ENCODE results near the gene PXT1. TPM values are rescaled to one million over a fixed set of nuclear protein-coding genes. Genes with fewer than 3 reads are reported as not detected.

The PXT1 gene, protein sequence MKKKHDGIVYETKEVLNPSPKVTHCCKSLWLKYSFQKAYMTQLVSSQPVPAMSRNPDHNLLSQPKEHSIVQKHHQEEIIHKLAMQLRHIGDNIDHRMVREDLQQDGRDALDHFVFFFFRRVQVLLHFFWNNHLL
- total RNA-seq: not detected

DNA sequence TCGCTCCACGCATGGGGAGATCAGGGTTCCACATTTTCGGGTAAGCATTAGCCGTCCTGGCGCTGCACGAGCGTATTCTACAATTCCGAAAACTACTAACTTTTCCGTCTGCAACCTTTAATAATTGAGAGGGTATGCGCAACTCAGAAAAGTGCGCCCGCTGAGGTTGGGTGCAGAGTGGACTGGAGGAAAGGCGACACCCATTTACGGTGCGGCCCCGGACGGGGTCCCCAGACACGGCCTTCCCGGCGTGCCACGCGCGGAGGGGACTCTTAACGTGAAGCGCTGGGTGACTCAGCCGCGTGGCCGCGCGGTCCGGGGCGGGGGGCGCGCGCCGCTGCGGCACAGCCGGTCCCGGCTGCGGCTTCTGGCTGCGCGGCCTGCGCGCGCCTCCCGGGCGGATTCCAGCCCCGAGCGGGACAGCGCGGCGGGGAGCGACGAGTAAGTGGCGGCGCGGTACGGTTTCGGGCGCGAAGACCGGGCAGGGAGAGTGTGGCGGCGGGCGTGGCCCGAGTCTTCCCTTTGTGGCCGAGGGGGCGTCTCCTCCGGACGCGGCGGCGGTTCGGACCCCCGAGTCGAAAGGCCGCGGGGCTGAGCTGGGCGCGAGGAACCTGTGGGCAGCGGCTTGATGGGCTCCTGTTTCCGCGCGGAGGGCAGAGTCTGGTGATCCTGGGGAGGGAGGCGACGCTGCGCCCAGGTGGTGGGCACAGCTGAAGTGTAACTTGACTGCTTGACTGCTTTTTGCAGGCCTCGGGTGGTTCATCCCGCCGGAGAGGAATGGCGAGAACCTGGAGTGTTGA is at the start of gene PXT1, which contains the start of gene KCTD20:
PXT1 (minus strand) TSS at position 184 of the 800 bp plus-strand sequence. CDS start 16,772 bp downstream, outside the sequence.
KCTD20 (plus strand) TSS at position 330 of the 800 bp plus-strand sequence. CDS start 27,098 bp downstream, outside the sequence.
- intact Hi-C loops (cut with DNase I): loop anchor here (1.0 to 5.0 kb wide), 4 partner anchors 20 to 237 kb away; partner anchors contain the start of genes ETV7 and SRSF3
- peak within 1 kb of the TSS; percentile 96 to 97 for H3K27ac ChIP-seq
- DNase-seq (ENCODE audit: low spot score in 2 of 2): peak; percentile 67 to 94
- TF ChIP-seq, protein P1, sequence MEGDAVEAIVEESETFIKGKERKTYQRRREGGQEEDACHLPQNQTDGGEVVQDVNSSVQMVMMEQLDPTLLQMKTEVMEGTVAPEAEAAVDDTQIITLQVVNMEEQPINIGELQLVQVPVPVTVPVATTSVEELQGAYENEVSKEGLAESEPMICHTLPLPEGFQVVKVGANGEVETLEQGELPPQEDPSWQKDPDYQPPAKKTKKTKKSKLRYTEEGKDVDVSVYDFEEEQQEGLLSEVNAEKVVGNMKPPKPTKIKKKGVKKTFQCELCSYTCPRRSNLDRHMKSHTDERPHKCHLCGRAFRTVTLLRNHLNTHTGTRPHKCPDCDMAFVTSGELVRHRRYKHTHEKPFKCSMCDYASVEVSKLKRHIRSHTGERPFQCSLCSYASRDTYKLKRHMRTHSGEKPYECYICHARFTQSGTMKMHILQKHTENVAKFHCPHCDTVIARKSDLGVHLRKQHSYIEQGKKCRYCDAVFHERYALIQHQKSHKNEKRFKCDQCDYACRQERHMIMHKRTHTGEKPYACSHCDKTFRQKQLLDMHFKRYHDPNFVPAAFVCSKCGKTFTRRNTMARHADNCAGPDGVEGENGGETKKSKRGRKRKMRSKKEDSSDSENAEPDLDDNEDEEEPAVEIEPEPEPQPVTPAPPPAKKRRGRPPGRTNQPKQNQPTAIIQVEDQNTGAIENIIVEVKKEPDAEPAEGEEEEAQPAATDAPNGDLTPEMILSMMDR (IDR thresholded peaks at IDR 0.05): peak in 1 of 3 experiments; percentile 10
- no peaks in the 10 kb centered on the region for H3K27me3 ChIP-seq
- H3K9me3 ChIP-seq: no peaks in the 10 kb centered on the region
- H3K36me3 ChIP-seq: no peaks in the 10 kb centered on the region
- peaks cover 0 to 25% of the 10 kb centered on the region in 2 donors for H3K4me1 ChIP-seq
- peak within 1 kb of the TSS; percentile 88 to 92 for H3K4me3 ChIP-seq

DNA sequence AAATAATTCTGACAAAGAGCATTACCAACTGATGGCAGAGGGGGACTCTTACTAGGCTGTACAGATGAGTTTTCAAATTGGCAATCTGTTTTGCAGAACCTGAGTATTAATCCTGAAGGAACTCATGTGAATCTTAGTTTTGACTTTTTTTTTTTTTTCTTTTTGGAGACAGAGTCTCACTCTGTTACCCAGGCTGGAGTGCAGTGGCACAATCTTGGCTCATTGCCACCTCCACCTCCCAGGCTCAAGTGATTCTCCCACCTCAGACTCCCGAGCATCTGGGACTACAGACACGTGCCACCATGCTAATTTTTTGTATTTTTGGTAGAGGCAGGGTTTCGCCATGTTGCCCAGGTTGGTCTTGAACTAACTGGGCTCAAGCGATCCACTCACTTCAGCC is 49.4 kb upstream of the PXT1 start:
- Histone ChIP-seq H3K4me1 (peaks cover 0 to 2% of the 10 kb centered on the region in 2 donors), H3K4me3 (no peak overlapping the region), H3K36me3 (peaks cover 29 to 49% of the 10 kb centered on the region in 2 donors), H3K9me3 (no peaks in the 10 kb centered on the region), H3K27me3 (no peaks in the 10 kb centered on the region), H3K27ac (no peak overlapping the region)
- intact Hi-C loops (cut with DNase I): no loop called here
- TF ChIP-seq, protein P1 (IDR thresholded peaks at IDR 0.05): no peak
- DNase-seq (ENCODE audit: low spot score in 2 of 2): no peak

DNA sequence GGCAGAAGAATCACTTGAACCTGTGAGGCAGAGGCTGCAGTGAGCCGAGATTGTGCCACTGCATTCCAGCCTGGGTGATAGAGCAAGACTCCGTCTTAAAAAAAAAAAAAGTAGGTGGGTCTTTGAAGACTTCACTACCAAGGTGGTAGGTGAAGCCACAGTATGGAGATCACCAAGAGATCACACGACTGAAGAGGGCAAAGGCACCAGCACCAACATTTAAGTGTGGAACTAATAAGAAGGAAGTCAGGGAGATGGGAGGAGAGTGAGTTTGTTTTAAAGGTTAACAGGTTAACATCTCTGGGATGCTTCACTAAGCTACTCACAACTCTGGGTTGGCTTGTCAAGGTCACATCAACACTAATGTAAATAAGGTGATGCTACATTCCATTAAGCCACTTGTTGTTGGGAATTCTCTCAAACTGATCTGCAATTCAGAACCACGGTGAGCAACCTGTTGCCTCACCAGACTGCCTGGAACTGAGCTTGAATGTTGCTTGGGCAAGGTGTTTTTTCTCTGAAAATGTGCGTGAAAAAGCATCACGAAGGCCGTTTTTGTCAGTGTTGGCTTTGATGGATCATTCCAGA is 48.8 kb upstream of the PXT1 start:
- no peaks in the 10 kb centered on the region for H3K9me3 ChIP-seq
- intact Hi-C loops (cut with DNase I): no loop called here
- no peak for DNase-seq (ENCODE audit: low spot score in 2 of 2)
- TF ChIP-seq, protein P1 (IDR thresholded peaks at IDR 0.05): no peak
- no peak overlapping the region for H3K27ac ChIP-seq
- peaks cover 30 to 50% of the 10 kb centered on the region in 2 donors for H3K36me3 ChIP-seq
- no peak overlapping the region for H3K4me3 ChIP-seq
- H3K4me1 ChIP-seq: peaks cover 0 to 2% of the 10 kb centered on the region in 2 donors
- no peaks in the 10 kb centered on the region for H3K27me3 ChIP-seq

- intact Hi-C loops (cut with DNase I): no loop called here
- Histone ChIP-seq H3K27ac (peak overlapping the region in 1 of 2 donors; percentile 22), H3K27me3 (no peaks in the 10 kb centered on the region), H3K36me3 (peaks cover 32 to 51% of the 10 kb centered on the region in 2 donors), H3K4me1 (peaks cover 0 to 2% of the 10 kb centered on the region in 2 donors), H3K9me3 (no peaks in the 10 kb centered on the region), H3K4me3 (no peak overlapping the region)
- DNase-seq (ENCODE audit: low spot score in 2 of 2): no peak
- TF ChIP-seq, protein P1 (IDR thresholded peaks at IDR 0.05): no peak
Measured at GRCh38 chr6:36489426-36489825, 46.8 kb upstream of the PXT1 start.

- no peaks in the 10 kb centered on the region for H3K27me3 ChIP-seq
- H3K4me1 ChIP-seq: peaks cover 0 to 2% of the 10 kb centered on the region in 2 donors
- intact Hi-C loops (cut with DNase I): no loop called here
- no peak for DNase-seq (ENCODE audit: low spot score in 2 of 2)
- TF ChIP-seq, protein P1 (IDR thresholded peaks at IDR 0.05): no peak
- H3K27ac ChIP-seq: no peak overlapping the region
- no peak overlapping the region for H3K4me3 ChIP-seq
- H3K36me3 ChIP-seq: peaks cover 42 to 51% of the 10 kb centered on the region in 2 donors
- H3K9me3 ChIP-seq: no peaks in the 10 kb centered on the region
Measured at GRCh38 chr6:36488221-36488620, 45.6 kb upstream of the PXT1 start.
